Sigmoid colon (tissue), 3 donors: ENCODE measurements around the gene ISYNA1.

Experiments
- POLR2A ChIP-seq, 2 donors: fragments of 450-650 bp; IDR thresholded peaks; one replicate each; pipeline ENCODE4 v1.6.1; 2016; ENCODE audit warnings: antibody characterized with exemption in 2 of 2, mild to moderate bottlenecking in 2 of 2, moderate library complexity in 2 of 2
- TF ChIP-seq, protein P1 (sequence below), 4 experiments: fragments of 450-650 bp in 3 of 4; fragments of 200-600 bp in 1 of 4; IDR thresholded peaks; one replicate each; pipeline ENCODE4 v1.5.1; 2016 to 2019; ENCODE audit warnings: antibody characterized with exemption in 4 of 4, mild to moderate bottlenecking in 3 of 4, moderate library complexity in 2 of 4

DNA sequence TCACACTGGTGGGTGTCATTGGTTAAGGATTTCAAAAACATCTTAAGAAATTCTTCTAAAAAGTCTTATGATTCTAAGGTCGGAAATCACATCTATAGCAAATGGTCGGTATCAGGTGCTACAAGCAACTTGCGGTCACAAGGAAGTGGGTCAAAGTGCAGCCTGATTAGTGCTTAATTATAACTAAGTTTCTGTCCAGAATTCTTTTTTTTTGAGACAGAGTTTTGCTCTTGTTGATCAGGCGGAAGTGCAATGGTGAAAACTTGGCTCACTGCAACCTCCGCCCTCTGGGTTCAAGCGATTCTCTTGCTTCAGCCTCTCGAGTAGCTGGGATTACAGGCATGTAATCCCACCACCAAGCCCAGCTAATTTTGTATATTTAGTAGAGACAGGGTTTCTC is 53.2 kb downstream of the ISYNA1 start:
- TF ChIP-seq, protein P1, sequence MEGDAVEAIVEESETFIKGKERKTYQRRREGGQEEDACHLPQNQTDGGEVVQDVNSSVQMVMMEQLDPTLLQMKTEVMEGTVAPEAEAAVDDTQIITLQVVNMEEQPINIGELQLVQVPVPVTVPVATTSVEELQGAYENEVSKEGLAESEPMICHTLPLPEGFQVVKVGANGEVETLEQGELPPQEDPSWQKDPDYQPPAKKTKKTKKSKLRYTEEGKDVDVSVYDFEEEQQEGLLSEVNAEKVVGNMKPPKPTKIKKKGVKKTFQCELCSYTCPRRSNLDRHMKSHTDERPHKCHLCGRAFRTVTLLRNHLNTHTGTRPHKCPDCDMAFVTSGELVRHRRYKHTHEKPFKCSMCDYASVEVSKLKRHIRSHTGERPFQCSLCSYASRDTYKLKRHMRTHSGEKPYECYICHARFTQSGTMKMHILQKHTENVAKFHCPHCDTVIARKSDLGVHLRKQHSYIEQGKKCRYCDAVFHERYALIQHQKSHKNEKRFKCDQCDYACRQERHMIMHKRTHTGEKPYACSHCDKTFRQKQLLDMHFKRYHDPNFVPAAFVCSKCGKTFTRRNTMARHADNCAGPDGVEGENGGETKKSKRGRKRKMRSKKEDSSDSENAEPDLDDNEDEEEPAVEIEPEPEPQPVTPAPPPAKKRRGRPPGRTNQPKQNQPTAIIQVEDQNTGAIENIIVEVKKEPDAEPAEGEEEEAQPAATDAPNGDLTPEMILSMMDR (IDR thresholded peaks at IDR 0.05), result no peak
- TF ChIP-seq POLR2A (IDR thresholded peaks at IDR 0.05), result no peak
